Osteoblast (primary cell): ENCODE measurements around the gene ETAA1. TPM values are rescaled to one million over a fixed set of nuclear protein-coding genes. Genes with fewer than 3 reads are reported as not detected.

Experiments
- DNase-seq: peaks from one replicate; pipeline ENCODE4 v3.0.0; 2011; ENCODE audit warnings: low spot score, mixed read lengths; ENCODE audit not compliant: insufficient read length; ENCODE audit errors: missing footprints
- H2AFZ ChIP-seq: 2 replicates; pipeline ENCODE4 v1.6.0; 2011; ENCODE audit warnings: mild to moderate bottlenecking, low read length
- H3K27ac ChIP-seq: 2 replicates; pipeline ENCODE4 v1.5.1; 2011; ENCODE audit warnings: mild to moderate bottlenecking, low read depth, low read length, moderate library complexity
- H3K27me3 ChIP-seq: 2 replicates; pipeline ENCODE4 v1.6.0; 2012; ENCODE audit warnings: mild to moderate bottlenecking, control low read depth, inconsistent platforms, low read length, moderate library complexity; ENCODE audit not compliant: insufficient read depth
- H3K36me3 ChIP-seq: 2 replicates; pipeline ENCODE4 v1.5.1; 2011; ENCODE audit warnings: mild to moderate bottlenecking, low read length, control low read depth, moderate library complexity; ENCODE audit not compliant: insufficient read depth
- H3K4me1 ChIP-seq: 2 replicates; pipeline ENCODE4 v1.5.1; 2011; ENCODE audit warnings: mild to moderate bottlenecking, low read length, control low read depth, moderate library complexity; ENCODE audit not compliant: insufficient read depth
- H3K4me2 ChIP-seq: 2 replicates; pipeline ENCODE4 v1.6.0; 2011; ENCODE audit warnings: mild to moderate bottlenecking, low read length; ENCODE audit not compliant: insufficient read depth
- H3K4me3 ChIP-seq: fragments of 200-600 bp; sonication (generic); 3 replicates; pipeline ENCODE4 v1.5.1; 2012; ENCODE audit warnings: mild to moderate bottlenecking, low read length, inconsistent platforms; ENCODE audit not compliant: insufficient read depth
- H3K79me2 ChIP-seq: 2 replicates; pipeline ENCODE4 v1.6.0; 2012; ENCODE audit warnings: mild to moderate bottlenecking, low read length, control low read depth, inconsistent platforms; ENCODE audit not compliant: insufficient read depth
- H3K9me3 ChIP-seq: 2 replicates; pipeline ENCODE4 v1.5.1; 2011; ENCODE audit warnings: low read depth, low read length, control low read depth
- H4K20me1 ChIP-seq: 2 replicates; pipeline ENCODE4 v1.6.0; 2012; ENCODE audit warnings: mild to moderate bottlenecking, low read length, control low read depth; ENCODE audit not compliant: insufficient read depth
- total RNA-seq: library from RNA; depleted of rRNA; stranded (reverse); fragments of >200 nt; gene quantifications from 2 replicates; pipeline ENCODE4 v1.2.3, GENCODE V29; 2012
- TF ChIP-seq, protein P1 (sequence below): IDR thresholded peaks from 2 replicates; pipeline ENCODE4 v1.5.1; 2011; ENCODE audit warnings: mild to moderate bottlenecking, low read depth, low read length, moderate library complexity; ENCODE audit errors: extremely low read depth

The ETAA1 gene
- total RNA-seq, 1 donor = 20.6 TPM

DNA sequence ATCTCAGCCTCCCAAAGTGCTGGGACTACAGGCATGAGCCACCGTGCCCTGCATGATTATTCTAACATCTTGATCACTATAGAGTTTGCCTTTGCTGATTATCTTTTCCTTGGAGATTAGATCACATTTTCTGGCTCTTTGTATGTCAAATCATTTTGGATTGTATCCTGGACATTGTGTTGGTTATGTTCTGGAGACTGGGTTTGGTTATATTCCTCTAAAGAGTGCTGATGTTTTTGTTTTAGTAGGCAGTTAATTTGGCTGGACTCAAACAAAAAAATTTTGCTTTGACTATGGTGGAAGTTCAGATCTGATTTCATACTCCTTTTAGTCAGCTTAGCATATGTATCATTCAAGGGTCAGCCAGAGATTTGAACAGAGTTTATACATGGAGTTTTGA lies 26.4 kb downstream of the ETAA1 start:
- H3K36me3 ChIP-seq = no peaks in the 10 kb centered on the region
- H3K4me2 ChIP-seq = no peak overlapping the region
- H3K27me3 ChIP-seq = no peaks in the 10 kb centered on the region
- H2AFZ ChIP-seq = no peak overlapping the region
- no peaks in the 10 kb centered on the region for H4K20me1 ChIP-seq
- no peaks in the 10 kb centered on the region for H3K4me1 ChIP-seq
- DNase-seq = no peak
- TF ChIP-seq, protein P1, sequence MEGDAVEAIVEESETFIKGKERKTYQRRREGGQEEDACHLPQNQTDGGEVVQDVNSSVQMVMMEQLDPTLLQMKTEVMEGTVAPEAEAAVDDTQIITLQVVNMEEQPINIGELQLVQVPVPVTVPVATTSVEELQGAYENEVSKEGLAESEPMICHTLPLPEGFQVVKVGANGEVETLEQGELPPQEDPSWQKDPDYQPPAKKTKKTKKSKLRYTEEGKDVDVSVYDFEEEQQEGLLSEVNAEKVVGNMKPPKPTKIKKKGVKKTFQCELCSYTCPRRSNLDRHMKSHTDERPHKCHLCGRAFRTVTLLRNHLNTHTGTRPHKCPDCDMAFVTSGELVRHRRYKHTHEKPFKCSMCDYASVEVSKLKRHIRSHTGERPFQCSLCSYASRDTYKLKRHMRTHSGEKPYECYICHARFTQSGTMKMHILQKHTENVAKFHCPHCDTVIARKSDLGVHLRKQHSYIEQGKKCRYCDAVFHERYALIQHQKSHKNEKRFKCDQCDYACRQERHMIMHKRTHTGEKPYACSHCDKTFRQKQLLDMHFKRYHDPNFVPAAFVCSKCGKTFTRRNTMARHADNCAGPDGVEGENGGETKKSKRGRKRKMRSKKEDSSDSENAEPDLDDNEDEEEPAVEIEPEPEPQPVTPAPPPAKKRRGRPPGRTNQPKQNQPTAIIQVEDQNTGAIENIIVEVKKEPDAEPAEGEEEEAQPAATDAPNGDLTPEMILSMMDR = no peak
- H3K27ac ChIP-seq = no peak overlapping the region
- no peak overlapping the region for H3K4me3 ChIP-seq
- H3K79me2 ChIP-seq = no peaks in the 10 kb centered on the region
- peaks cover 2% of the 10 kb centered on the region for H3K9me3 ChIP-seq

GRCh38 chr2:67436221-67436620 lies 39.1 kb downstream of the ETAA1 start:
- Histone ChIP-seq H3K4me3 (no peak overlapping the region), H3K4me1 (no peaks in the 10 kb centered on the region), H3K27me3 (no peaks in the 10 kb centered on the region), H2AFZ (no peak overlapping the region), H3K27ac (no peak overlapping the region), H3K9me3 (no peaks in the 10 kb centered on the region), H4K20me1 (no peaks in the 10 kb centered on the region), H3K36me3 (no peaks in the 10 kb centered on the region), H3K79me2 (no peaks in the 10 kb centered on the region), H3K4me2 (no peak overlapping the region)
- DNase-seq = no peak
- TF ChIP-seq, protein P1 = no peak

DNA sequence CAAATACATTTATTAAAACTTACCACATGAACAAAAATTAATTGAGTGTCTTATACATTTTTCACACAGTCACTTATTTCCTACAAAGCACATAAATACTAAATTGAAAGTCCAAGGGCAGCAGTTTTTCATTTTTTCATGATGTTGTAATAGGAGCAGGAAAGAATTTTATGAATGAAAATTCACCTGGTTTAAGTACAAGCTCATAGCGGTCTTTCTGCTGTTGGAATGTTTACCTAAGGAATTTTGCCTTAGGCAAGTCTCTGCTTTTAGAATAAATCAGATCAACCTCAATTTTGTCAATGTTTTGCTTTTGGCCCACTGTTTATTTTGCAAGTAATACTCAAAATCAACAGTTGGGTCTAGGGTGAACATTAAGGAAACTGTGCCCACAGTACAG lies 40.0 kb downstream of the ETAA1 start:
- H3K4me1 ChIP-seq = no peaks in the 10 kb centered on the region
- no peak overlapping the region for H3K4me3 ChIP-seq
- no peaks in the 10 kb centered on the region for H3K9me3 ChIP-seq
- no peak for DNase-seq
- TF ChIP-seq, protein P1 = no peak
- no peaks in the 10 kb centered on the region for H3K27me3 ChIP-seq
- H3K79me2 ChIP-seq = no peaks in the 10 kb centered on the region
- no peak overlapping the region for H2AFZ ChIP-seq
- no peaks in the 10 kb centered on the region for H3K36me3 ChIP-seq
- no peak overlapping the region for H3K4me2 ChIP-seq
- no peak overlapping the region for H3K27ac ChIP-seq
- no peaks in the 10 kb centered on the region for H4K20me1 ChIP-seq

DNA sequence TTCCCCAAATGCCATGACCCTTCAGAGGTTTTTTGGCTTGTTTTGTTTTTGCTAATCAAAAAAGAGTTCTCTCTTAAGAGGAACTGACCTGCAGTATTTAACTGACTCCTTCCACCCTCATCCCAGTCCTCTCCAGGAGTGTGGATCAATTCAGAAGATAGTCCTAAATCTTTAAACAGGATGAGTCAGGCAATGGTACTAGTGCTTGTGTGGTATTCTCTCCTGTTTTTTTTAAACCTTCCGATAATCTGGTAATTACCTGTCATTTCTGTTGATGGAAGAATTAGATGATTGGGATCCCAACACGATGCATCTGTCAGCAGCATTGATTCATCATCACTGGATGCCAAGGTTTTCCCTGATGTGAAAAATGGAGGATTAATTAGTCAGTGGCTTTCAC lies 41.2 kb downstream of the ETAA1 start:
- H3K27ac ChIP-seq = no peak overlapping the region
- no peaks in the 10 kb centered on the region for H3K36me3 ChIP-seq
- H3K9me3 ChIP-seq = no peaks in the 10 kb centered on the region
- no peaks in the 10 kb centered on the region for H4K20me1 ChIP-seq
- H3K27me3 ChIP-seq = no peaks in the 10 kb centered on the region
- TF ChIP-seq, protein P1 = no peak
- no peak for DNase-seq
- no peaks in the 10 kb centered on the region for H3K79me2 ChIP-seq
- no peaks in the 10 kb centered on the region for H3K4me1 ChIP-seq
- H3K4me2 ChIP-seq = no peak overlapping the region
- no peak overlapping the region for H2AFZ ChIP-seq
- H3K4me3 ChIP-seq = no peak overlapping the region
